GM20000 (cell line): ENCODE measurements around the gene PEX26.

Source experiments
- DNase-seq: peaks from one replicate; pipeline ENCODE4 v3.0.0; 2012; ENCODE audit warnings: low spot score
- CTCF ChIP-seq: IDR thresholded peaks from 2 replicates; pipeline ENCODE4 v1.5.1; 2012; ENCODE audit warnings: mild to moderate bottlenecking, control low read depth; ENCODE audit errors: extremely low read depth, missing control alignments

Gene PEX26

GRCh38 chr22:18064636-18065035 lies 13.2 kb upstream of the PEX26 start:
- TF ChIP-seq CTCF, result no peak
- no peak for DNase-seq

- no peak for DNase-seq
These were observed 12.5 kb upstream of the PEX26 start for GRCh38 chr22:18065256-18065655.

DNA sequence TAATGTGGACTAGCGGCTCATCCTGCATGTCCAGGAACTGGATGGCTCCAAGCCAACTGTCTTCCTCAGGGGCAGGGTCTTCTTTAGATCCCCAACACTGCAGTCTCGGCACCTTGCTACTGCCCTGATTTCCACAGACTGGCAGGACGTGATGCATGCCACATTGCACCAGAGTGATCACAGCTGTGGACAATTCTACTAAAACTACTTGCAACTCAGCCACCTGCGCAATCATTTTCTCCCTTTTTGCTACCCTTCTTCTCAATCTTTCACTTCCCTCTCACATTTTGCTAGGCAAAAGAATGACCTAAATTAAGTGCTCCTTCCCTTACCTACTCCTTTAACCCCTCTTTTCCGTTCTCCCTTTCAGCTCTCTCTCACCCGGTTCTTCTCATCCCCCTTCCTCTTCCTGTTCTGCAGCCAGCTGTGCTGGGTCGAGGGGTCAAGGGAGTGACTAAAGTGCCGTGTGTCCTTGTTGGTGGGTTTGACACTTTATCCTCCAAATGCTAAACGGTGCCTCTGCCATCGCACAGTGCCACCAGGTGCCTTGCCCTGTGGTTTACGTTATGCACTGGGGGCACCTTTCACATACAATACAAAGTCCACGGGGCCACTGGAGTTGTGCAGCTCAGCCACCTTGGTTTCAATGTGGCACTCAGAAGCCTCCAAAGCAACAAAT lies 11.5 kb upstream of the PEX26 start:
- DNase-seq, result no peak
- no peak for TF ChIP-seq CTCF

More at GRCh38 chr22:18065256-18065655, 12.5 kb upstream of the PEX26 start:
- TF ChIP-seq CTCF, result no peak

DNA sequence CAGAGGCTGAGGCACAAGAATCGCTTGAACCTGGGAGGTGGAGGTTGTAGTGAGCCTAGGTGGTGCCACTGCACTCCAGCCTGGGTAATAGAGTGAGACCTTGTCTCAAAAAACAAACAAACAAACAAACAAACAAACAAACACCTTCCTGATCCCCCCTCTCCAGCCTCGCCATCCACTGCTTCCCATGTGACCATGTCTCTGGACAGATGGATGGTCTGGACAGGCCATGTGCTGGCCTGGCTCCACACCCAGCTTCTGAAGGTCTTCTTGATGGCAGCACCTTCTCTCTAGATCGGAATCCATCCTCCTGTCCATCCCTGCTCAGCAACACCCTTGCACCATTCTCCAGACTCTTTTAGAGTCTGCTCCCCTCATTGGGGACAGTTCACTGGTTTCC lies 10.7 kb upstream of the PEX26 start:
- no peak for TF ChIP-seq CTCF
- no peak for DNase-seq

- DNase-seq, result no peak
- TF ChIP-seq CTCF, result no peak
These were observed 10.0 kb upstream of the PEX26 start for GRCh38 chr22:18067548-18068341.

DNA sequence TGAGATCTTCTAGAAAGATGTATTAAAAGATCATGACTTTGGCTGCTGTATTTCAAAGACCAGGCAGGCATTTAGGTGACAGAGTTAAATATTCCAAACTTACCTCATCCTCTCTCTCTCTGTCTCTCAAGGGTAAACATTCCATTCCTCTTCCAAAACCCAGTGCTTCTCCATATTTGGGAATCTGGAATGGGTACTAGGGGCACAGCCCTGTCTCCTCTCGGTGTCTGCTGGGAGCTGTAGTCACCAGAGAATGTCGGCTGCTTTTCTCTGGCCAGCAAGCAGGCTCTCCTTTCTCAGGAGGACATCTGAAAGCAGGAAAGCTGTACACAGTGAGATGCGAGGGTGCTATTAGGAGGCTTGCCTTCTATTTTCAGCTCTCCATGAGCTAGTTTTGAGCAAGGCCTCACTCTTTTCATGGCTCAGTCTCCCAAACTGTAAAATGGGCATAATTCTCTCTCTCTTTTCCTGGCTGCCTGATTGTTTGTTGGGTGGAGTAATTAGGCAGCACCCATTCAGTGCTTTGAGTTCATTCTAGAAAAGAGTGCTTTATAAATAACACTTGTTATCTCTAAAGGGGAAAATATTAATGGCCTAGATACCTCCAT lies 9.3 kb upstream of the PEX26 start:
- TF ChIP-seq CTCF, result no peak
- DNase-seq, result no peak

GRCh38 chr22:18069041-18069440 lies 8.7 kb upstream of the PEX26 start:
- TF ChIP-seq CTCF, result no peak
- DNase-seq, result no peak
